Hippocampal formation (tissue), 2 donors: Measurements from ENCODE around the gene TRIM39.
"Not testable (repeated sequence)": the region's sequence is repeated elsewhere in the genome, so short reads cannot be mapped to it uniquely, and the experiment has no call there.

Experiments used
- DNase-seq, 2 donors: peaks; one replicate each; lab custom pipeline; 2025; lab: John Stamatoyannopoulos, UW

The TRIM39 gene

DNA sequence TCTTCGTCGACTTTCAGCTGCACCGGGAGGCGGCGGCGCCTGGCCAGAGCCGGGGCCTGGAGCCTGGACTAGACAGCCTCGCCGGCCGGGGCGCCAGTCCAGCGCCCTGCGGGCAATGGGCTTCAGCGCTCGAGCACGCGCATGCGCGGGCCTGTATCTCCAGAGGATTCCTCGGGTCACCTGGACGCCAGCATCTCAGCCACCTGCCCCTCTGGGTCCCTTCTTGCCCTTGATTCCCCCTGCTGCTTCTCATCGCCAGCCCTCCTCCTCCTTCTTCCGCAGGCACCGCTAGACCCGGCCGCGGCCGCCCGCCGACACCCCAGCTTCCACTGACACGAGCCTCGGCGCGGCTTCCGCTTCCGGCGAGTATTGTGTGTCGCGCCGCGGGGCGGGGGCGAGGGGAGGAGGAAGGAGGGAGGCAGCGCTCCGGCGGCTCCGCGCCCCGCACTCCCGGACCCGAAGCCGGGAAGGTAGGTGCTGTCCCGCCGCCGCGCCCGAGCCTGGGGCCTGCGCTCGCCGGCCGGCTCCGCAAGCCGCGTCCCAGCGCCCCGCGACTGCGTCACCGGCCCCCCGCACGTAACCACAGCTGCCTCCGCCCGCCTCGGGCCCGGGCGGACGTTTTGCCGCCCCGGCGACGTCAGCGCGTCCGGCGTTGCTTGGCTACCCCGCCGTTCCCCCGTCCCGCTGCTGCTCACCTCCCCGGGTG, at the start of gene TRIM39:
TRIM39 (plus strand) TSS at position 402 of the 706 bp plus-strand sequence. CDS start 2,391 bp downstream, outside the sequence.
- DNase-seq = peak; percentile 84 to 91

DNA sequence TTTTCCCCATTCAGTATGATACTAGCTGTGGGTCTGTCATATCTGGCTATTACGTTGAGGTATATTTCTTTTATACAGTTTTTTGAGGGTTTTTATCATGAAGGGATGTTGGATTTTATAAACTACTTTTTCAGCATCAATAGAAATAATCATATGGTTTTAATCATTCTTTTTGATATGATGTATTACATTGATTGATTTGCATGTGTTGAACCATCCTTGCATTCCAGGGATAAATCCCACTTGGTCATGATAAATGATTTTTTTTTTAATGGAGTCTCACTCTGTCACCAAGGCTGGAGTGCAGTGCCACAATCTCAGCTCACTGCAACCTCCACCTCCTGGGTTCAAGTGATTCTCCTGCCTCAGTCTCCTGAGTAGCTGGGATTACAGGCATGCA, 45.7 kb upstream of the TRIM39 start:
- not testable (repeated sequence) for DNase-seq

DNA sequence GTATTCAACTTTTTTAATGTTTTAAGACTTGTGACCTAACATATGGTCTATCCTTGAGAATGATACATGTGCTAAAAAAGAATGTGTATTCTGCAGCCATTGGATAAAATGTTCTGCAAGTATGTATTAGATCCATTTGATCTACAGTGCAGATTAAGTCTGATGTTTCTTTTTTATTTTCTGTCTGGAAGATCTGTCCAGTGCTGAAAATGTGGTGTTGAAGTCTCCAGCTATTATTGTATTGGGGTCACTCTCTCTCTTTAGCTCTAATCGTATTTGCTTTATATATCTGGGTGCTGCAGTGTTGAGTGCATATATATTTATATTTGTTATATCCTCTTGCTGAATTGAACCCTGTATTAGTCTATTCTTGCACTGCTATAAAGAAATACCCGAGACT, 44.2 kb upstream of the TRIM39 start:
- no peak for DNase-seq

DNA sequence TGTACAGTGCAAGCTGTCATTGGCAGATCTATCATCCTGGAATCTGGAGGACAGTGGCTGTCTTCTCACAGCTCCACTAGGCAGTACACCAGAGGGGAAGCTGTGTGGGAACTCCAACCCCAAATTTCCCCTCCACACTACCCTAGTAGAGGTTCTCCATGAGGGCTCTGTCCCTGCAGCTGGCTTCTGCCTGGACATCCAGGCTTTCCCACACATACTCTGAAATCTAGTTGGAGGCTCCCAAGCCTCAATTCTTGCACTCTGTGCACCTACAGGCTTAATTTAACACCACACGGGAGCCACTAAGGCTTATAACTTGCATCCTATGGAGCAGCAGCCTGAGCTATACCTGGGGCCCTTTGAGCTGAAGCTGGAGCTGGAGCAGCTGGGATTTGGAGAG, 43.0 kb upstream of the TRIM39 start:
- DNase-seq = no peak

DNA sequence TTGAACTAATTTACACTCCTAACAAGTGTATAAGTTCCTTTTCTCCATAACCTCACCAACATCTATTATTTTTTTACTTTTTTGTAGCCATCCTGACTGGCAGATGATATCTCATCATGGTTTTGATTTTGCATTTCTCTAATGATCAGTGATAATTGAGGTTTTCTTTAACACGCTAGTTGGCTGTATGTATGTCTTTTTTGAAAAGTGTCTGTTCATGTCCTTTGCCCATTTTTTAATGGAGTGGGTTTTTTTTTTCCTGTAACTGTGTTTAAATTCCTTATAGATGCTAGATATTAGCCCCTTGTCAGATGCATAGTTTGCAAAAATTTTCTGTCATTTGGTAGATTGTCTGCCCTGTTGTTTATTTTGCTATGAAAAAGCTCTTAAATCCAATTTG, 39.6 kb upstream of the TRIM39 start:
- DNase-seq = no peak

DNA sequence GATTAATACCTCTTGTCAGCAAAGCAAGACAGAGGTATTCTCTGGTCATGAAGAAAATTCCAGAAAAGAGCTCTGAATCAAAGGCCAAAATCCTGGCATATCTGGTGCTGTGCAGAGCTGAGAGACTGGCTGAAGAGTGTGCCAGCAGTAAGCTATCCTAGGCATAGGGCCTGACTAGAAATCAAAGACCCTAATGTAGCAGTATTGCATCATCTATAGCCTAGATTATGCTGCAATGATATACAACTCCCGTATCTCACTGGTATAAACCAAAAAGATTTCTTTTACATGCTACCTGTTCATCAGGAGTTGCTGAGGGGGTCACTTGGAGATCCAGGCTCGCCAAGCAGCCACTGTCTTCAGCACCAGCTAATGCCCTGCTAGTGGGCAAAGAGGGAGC, 30.9 kb upstream of the TRIM39 start:
- DNase-seq = no peak

DNA sequence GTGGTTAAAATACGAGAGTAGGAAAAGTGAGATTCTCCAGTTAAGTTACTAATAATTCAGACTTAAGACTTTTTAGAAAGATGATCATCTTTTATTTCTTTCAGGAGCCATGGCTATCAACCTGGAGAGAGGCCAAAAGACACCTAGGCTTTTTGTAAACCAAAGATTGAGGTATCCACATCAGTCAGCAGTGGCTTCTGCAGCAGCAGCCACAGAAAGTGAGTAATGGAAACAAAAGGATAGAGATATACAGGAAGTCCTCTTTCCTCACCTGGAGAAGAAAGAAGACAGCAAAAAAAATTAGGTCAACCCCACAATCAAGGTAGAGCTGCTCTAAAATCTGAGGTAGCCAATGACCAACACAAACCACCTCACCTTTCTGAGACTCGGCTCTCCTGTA, 22.7 kb upstream of the TRIM39 start:
- no peak for DNase-seq

DNA sequence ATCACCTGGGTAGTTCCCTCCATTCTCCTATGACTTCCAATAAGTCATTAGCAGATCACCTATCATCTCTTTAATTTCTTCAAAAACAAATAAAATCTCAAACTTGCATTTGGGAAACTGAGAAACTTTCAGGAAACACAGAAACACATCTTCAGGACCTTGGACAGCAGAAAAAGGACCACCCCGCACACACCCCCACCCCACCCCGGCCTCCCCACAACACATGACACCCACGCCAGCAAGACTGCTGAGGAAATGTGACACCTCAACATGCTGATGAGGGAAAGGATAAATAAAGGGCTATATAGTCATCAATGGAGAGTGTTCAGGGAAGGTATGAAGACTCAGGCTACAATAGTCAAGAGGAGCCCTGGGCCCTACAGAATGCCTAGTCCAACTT, 15.6 kb upstream of the TRIM39 start:
- DNase-seq = no peak

DNA sequence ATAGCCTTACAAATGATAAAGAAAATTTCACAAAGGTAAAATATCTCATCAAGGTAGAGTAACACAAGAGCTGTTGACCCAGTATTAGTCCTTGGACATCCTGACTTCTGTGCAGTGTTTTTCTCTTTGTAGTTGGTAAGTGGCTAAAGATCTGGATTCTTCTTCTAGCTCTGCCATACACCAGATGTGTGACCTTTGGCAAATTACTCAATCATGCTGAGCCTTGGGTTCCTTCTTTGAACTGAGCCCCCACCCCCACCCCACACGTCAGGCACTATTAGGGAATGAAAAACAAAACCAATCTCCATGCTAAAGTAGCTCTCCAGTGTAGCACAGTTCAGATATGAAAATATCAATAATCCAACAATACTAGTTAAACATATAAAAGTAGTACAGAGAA, 15.1 kb upstream of the TRIM39 start:
- DNase-seq = no peak

DNA sequence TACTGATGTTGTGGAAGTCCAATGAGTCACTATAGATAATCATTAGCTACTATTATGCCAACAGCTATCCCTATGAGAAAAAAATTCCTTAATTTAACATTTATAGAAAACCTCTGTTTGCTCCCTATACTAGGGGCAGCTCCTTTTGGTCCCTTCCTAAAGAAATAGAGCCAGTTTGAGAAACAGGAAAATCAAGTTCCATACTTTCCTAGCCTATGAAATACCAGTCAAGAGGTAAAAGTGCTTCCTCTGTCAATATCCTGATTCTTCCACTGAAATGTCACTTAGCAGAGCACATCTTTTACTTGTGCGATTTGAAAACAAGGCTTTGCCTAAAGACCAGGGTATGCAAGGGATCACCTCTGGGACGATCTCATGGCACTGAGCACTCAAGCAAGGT, 14.5 kb upstream of the TRIM39 start:
- DNase-seq = no peak

DNA sequence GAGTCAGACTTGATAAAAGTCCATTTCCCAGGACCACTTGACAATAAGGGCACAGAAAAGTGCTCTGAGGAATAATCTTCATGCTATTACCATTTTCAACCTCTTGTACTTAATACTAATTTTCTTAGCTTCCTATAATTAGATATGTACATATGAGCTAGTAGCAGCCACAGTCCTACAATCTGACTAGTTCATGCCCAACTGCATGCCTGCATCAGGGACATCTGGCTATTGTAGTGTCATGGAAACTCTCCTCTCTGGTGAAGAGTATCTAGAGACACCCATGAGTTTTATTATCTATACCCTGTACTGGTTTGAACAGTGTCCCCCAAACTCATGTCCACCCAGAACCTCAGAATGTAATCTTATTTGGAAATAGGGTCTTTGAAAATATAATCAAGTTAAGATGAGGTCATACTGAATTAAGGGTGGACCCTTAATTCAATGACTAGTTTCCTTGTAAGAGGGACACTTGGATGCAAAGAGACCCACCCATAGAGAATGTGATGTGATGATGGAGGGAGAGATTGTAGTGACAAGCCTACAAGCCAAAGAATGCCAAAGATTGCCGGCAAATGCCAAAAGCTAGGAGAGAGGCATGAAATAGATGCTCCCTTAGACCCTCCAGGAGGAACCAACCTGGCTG, 13.9 kb upstream of the TRIM39 start:
- no peak for DNase-seq

DNA sequence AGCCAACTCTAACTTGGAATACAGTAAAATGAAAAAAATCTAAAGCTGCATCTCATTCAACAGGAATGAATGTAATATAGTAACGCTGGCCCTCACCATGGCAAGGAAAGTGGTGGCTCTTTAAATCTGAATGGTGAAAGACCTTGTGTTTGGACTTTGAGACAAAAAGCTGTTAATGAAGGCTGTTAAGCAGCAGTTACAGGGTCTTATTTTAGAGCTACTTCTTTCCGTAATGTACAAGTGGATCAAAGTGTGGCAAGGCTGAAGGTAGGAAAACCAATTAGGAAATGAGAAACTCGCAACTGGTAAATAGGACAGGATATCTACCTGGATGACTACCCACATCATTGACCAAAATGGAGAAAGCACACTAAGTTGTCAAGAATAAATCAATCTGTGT, 11.6 kb upstream of the TRIM39 start:
- DNase-seq = no peak

DNA sequence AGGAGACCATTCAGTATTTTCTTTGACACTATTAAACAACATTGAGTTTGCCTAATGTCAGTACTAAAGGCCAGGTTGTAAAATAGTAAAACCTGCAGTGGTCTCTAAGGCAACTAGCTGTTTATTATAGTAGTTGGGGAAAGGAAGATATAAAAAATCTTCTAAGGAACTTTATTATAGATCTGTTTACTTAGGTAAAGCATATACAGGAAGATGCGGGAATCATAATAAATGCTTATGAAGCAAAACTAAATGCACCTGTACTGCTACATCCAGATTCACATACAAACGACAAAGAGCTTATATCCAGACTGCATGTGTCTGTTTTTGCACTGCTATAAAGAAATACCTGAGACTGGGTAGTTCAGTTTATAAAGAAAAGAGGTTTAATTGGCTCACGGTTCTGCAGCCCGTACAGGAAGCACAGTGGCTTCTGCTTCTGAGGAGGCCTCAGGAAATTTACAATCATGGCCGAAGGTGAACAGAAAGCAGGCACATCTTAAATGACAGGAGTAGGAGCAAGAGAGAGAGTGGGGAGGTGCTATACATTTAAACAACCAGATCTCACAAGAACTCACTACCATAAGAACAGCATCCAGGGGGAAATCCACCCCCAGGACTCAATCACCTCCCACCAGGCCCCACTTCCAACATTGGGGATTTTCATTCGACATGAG, 8.7 kb upstream of the TRIM39 start:
- no peak for DNase-seq

DNA sequence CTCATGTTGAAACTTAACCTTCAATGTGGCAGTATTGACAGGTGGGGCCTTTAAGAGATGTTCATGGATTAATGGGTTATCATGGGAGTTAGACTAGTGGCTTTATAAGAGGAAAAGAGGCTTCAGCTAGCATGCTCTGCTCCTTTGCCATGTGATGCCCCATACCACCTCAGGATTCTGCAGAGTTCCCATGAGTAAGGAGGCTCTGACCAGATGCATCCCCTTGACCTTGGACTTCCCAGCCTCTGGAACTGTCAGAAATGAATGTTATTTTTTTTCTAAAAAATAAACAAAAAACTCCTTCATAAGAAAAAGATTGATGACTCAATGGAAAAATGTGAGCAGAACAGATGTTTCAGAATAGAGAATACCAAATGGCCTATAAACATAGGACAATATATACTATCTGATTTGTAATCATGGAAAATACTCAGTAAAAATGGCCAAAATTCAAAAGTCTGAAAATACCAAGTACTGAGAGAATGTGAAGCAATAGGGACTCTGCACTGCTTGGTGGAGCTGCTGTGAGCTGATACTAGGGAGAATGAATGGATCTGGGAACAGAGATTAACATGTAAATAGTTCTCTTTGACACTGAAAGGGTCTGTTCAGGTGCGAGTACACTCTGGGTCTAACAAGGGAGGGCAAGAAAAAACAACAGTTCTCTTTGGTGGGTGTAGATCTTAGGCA, 7.4 kb upstream of the TRIM39 start:
- no peak for DNase-seq

DNA sequence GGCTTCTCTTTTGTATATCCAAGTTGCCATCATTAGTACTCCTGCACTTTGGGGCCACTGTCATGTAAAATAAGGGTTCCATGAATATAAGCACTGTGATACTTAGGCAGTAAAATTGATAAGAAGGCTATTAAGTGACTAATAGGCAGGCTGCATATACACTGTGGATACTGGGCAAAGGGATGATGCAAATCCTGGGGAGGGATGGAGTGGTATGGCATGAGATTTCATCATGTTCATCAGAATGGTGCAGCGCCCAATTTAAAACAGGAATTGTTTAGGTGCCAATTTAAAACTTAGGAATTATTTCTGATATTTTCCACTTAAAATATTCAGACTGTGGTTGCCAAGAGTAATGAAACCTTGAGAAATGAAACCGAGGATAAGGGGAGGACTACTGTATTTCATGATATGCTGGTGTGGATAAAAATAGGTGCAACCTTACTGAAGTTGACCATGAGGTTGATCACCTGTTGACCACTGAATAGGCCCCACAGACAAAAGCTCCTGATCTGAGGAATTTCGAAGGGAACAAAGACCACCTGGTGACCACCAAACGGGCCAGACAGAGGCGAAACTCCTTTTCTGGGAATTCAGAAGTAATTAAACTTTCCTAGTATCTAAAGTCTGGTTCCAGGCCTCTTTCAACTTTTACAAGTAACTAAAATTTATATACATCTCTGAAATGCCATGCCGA, 4.9 kb upstream of the TRIM39 start:
- no peak for DNase-seq

DNA sequence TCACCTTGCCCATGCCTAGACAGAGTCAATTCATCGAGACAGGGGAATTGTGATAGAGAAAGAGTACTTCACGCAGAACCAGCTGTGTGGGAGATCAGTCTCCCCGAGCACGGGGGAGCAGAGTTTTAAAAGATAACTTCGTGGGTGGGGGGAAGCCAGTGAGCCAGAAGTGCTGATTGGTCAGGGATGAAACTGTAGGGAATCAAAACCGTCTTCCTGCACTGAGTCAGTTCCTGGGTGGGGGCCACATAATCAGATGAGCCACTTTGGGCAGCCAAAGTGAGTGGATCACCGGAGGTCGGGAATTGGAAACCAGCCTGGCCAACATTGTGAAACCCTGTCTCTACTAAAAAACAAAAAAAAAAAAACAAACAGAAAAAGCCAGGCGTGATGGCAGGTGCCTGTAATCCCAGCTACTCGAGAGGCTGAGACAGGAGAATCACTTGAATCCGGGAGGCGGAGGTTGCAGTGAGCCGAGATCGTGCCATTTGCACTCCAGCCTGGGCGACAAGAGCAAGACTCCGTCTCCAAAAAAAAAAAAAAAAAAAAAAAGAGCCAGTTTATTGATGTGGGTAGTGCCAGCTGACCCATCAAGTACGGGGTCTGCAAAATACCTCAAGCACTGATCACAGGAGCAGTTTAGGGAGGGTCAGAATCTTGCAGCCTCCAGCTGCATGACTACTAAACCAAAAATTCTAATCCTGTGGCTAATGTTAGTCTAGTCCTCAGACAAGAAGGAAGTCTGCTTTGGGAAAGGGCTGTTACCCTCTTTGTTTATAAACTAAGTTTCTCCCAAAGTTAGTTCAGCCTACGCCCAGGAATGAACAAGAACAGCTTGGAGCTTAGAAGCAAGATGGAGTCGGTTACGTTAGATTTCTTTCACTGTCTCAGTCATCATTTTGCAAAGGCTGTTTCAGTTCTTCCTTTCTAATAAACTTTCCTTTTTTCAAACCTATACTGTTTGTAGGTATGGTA, 3.9 kb upstream of the TRIM39 start:
- DNase-seq = no peak

DNA sequence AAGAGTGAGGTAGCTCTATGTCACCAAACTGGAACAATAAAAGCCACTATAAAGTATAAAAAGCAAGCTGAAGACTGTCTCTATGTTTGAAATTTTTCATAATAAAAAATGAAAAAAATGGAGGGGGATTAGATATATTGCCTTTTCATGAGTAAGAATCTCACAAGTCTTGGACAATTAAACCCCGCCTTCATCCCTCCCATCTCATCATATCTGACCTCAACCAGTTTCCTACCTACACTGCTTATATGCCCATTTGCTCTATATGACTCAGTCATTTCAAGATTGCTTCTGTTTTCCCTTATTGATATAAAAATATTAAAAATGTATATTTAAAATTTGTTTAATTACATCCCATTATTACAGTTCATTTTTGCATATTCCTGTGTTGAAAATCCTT, 2.9 kb upstream of the TRIM39 start:
- DNase-seq = no peak

DNA sequence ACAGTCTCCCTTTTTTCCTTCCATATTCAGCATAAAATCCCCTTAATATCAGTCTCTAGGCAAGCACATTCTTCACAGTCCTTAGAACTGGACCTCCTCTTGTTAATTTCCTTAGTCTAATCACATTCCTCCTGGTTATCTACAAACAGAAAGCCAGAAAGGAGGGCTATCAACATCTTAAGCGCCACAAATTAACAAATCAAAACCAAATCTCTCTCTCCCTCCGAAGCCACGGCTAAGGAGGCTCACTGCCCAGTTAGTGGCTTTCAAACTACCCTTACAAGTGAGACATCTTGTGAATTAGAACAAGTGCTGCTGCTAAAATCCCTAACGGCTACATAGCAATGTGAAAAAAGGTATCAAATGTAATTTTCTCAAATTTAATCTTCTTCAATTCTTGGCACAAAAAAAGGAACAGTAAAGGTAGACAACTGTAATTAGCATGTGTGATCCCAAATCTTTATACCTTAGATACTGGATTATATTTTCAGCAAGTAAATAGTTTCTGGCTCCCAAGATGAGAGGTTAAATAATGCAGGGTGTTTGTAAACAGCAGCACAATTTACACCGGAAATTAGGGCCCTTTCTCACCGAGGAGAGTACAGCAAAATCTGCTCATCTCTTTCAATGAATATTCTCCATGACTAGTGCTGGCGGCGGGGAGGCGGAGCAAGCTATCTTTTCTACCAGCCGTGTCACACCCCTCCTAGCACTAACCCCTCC, 1.4 kb upstream of the TRIM39 start:
- DNase-seq = no peak

DNA sequence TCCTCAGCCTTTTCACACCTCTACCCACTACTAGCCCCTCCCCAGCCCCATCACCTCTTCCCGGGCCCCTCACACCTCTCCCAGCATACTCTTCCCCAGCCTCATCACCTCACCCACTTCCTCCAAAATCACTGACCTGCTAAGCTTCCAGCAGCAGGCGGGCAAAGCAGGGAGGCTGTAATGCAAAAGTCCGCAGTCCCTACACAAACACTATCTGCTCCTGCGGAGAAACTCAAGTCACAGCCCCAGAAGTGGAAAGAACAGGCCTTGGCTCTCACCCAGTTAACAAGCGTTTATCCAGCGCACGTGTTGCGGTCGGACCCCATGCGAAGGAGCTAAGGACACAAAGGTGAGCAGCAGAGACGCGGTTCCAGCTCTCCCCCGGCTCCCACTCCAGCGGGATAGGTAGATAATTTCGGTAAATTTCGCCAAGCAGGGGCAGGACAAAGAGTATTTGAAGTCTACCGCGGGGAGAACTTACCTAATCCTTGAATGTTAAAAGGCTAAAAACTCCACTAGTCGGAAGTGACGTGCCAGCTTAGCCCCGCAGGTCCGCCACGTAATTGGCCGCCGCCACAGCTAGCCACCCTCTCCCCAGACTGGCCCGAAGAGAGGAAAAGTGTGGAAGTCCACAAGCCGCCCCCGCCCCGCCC, 728 bp upstream of the TRIM39 start:
- DNase-seq = peak in 1 of 2 donors; percentile 75
